Vagina (tissue), 2 donors: Measurements from ENCODE around the gene C10orf120. TPM values are rescaled to one million over a fixed set of nuclear protein-coding genes. Genes with fewer than 3 reads are reported as not detected.

Experiments used
- DNase-seq, 2 donors: peaks; one replicate each; pipeline ENCODE4 v3.0.0-alpha.2; 2017; ENCODE audit errors: extremely low spot score in 2 of 2
- H3K27ac ChIP-seq: fragments of 200-600 bp; sonication (generic); one replicate; pipeline ENCODE4 v1.5.1; 2019
- H3K27me3 ChIP-seq: fragments of 200-600 bp; sonication (generic); one replicate; pipeline ENCODE4 v1.5.1; 2019
- H3K36me3 ChIP-seq, 2 donors: fragments of 200-600 bp; sonication (generic); one replicate each; pipeline ENCODE4 v1.5.1; 2017 to 2019
- H3K4me1 ChIP-seq: fragments of 200-600 bp; sonication (generic); one replicate; pipeline ENCODE4 v1.5.1; 2019
- H3K4me3 ChIP-seq, 2 donors: fragments of 200-600 bp; sonication (generic); 1 replicate in 1 of 2; 2 replicates in 1 of 2; pipeline ENCODE4 v1.5.1; 2016 to 2019
- H3K9me3 ChIP-seq: fragments of 200-600 bp; sonication (generic); one replicate; pipeline ENCODE4 v1.5.1; 2019
- CTCF ChIP-seq, 3 experiments: fragments of 450-650 bp in 2 of 3; fragments of 200-600 bp in 1 of 3; sonication (generic) in 1 of 3; IDR thresholded peaks; one replicate each; pipeline ENCODE4 v1.5.1; 2017 to 2019; ENCODE audit warnings: antibody characterized with exemption in 3 of 3, mild to moderate bottlenecking in 2 of 3, moderate library complexity in 2 of 3
- POLR2A ChIP-seq, 2 donors: fragments of 450-650 bp; IDR thresholded peaks; one replicate each; pipeline ENCODE4 v1.6.1; 2017; ENCODE audit warnings: antibody characterized with exemption in 2 of 2, mild to moderate bottlenecking in 2 of 2, moderate library complexity in 2 of 2
- POLR2AphosphoS5 ChIP-seq, 2 donors: sonication (generic); formaldehyde crosslinking; IDR thresholded peaks; one replicate each; pipeline ENCODE4 v1.9.0; 2017; ENCODE audit warnings: antibody characterized with exemption in 2 of 2, mild to moderate bottlenecking in 2 of 2, low read depth in 1 of 2; ENCODE audit not compliant: insufficient read depth in 1 of 2
- intact Hi-C: fragments of 100-400 bp; cut with DNase I; formaldehyde crosslinking; loops from one replicate; pipeline ENCODE4 v1.15.1; 2023
- total RNA-seq: library from RNA; depleted of rRNA; stranded (reverse); fragments of >200 nt; gene quantifications from one replicate; pipeline ENCODE4 v1.2.3, GENCODE V29; 2016

The C10orf120 gene
- total RNA-seq, 1 donor from 2014 or later = not detected

GRCh38 chr10:122706467-122706866 lies 6.8 kb upstream of the C10orf120 start:
- no peak for DNase-seq
- Histone ChIP-seq H3K36me3 (no peaks in the 10 kb centered on the region), H3K4me3 (no peak overlapping the region), H3K27ac (no peak overlapping the region), H3K9me3 (no peaks in the 10 kb centered on the region), H3K4me1 (no peaks in the 10 kb centered on the region), H3K27me3 (no peaks in the 10 kb centered on the region)
- intact Hi-C loops = loop anchor here (10.0 kb wide), 1 partner anchor 62 kb away; no protein-coding TSS in a partner anchor
- no peak for TF ChIP-seq CTCF (IDR thresholded peaks at IDR 0.05)
- no peak for TF ChIP-seq POLR2A (IDR thresholded peaks at IDR 0.05)
- no peak for TF ChIP-seq POLR2AphosphoS5 (IDR thresholded peaks at IDR 0.05; ENCODE audit: insufficient read depth in 1 of 2, low read depth in 1 of 2)

- no peak for DNase-seq
- intact Hi-C loops = loop anchor here (10.0 kb wide), 1 partner anchor 59 kb away; no protein-coding TSS in a partner anchor
- TF ChIP-seq POLR2A (IDR thresholded peaks at IDR 0.05) = no peak
- TF ChIP-seq POLR2AphosphoS5 (IDR thresholded peaks at IDR 0.05; ENCODE audit: insufficient read depth in 1 of 2, low read depth in 1 of 2) = no peak
- peak in 2 of 3 experiments; percentile 15 to 36 for TF ChIP-seq CTCF (IDR thresholded peaks at IDR 0.05)
Measured at GRCh38 chr10:122703483-122704448, 4.1 kb upstream of the C10orf120 start.

GRCh38 chr10:122702275-122702674 lies 2.6 kb upstream of the C10orf120 start:
- no peak for DNase-seq
- intact Hi-C loops = loop anchor here (10.0 kb wide), 1 partner anchor 57 kb away; no protein-coding TSS in a partner anchor
- TF ChIP-seq POLR2A (IDR thresholded peaks at IDR 0.05) (no peak), CTCF (IDR thresholded peaks at IDR 0.05) (no peak), POLR2AphosphoS5 (IDR thresholded peaks at IDR 0.05; ENCODE audit: insufficient read depth in 1 of 2, low read depth in 1 of 2) (no peak)
- Histone ChIP-seq H3K27me3 (no peaks in the 10 kb centered on the region), H3K4me1 (no peaks in the 10 kb centered on the region), H3K4me3 (no peak overlapping the region), H3K36me3 (no peaks in the 10 kb centered on the region), H3K9me3 (no peaks in the 10 kb centered on the region), H3K27ac (no peak overlapping the region)

More at GRCh38 chr10:122703483-122704448, 4.1 kb upstream of the C10orf120 start:
- Histone ChIP-seq H3K27me3 (no peaks in the 10 kb centered on the region), H3K9me3 (no peaks in the 10 kb centered on the region), H3K4me3 (no peak overlapping the region), H3K27ac (no peak overlapping the region), H3K4me1 (no peaks in the 10 kb centered on the region), H3K36me3 (no peaks in the 10 kb centered on the region)

GRCh38 chr10:122701652-122702051 lies 2.0 kb upstream of the C10orf120 start:
- no peak overlapping the region for H3K27ac ChIP-seq
- no peaks in the 10 kb centered on the region for H3K9me3 ChIP-seq
- DNase-seq = no peak
- H3K36me3 ChIP-seq = no peaks in the 10 kb centered on the region
- intact Hi-C loops = loop anchor here (10.0 kb wide), 1 partner anchor 57 kb away; no protein-coding TSS in a partner anchor
- TF ChIP-seq POLR2A (IDR thresholded peaks at IDR 0.05) (no peak), POLR2AphosphoS5 (IDR thresholded peaks at IDR 0.05; ENCODE audit: insufficient read depth in 1 of 2, low read depth in 1 of 2) (no peak), CTCF (IDR thresholded peaks at IDR 0.05) (no peak)
- H3K4me3 ChIP-seq = no peak overlapping the region
- H3K27me3 ChIP-seq = no peaks in the 10 kb centered on the region
- H3K4me1 ChIP-seq = no peaks in the 10 kb centered on the region
